Activated T-cell treated with anti-CD3 and anti-CD28 coated beads for 48 hours (primary cell): ENCODE data around the gene HOXD13.

ENCODE experiments used
- DNase-seq: peaks from one replicate; pipeline ENCODE4 v3.0.0-alpha.2; 2020; ENCODE audit warnings: low read depth

HOXD13 gene

DNA sequence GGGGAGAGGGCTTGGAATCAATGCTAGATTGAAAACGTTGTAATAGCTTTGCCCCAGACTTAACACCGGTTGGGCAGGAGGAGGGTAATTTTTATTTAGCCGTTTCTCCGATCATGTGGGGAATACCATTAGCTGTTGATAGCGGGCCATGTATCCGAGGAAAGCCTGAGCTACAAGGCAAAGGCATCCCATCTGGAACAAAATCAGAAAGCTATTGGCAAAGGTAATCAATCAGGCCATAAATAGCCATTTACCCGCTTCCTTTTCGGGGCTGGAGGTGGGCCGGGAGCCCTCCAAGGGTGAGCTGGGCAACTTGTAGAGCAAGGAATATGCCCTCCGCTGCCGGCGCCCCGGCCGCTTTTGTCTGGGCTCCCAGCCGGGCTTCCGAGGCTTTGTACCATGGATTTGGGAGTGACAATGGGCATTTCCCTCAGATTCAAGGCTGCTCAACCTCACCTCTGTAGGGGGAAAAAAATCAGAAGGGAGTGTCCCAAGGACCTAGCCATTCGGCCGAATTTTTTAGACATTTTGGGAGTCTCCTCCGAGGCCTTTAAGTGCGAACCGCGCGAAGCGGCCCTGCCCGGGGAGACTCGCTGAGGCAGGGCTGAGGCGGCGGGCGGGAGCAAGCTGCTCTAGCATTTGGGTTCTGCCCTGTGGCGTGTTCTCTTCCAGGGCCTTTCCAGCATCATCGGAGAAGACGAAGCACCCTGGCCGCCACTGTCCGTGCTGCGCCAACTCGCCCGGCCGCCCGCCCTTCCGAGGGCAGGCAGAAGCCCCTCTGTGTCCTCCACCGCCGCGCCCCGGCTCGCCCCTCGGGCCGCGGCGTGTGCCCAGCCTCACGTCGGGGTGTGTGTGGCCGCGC is 28.9 kb downstream of the HOXD13 start:
- no peak for DNase-seq

- DNase-seq = no peak
Observed at GRCh38 chr2:176122052-176122682, 29.6 kb downstream of the HOXD13 start.

DNA sequence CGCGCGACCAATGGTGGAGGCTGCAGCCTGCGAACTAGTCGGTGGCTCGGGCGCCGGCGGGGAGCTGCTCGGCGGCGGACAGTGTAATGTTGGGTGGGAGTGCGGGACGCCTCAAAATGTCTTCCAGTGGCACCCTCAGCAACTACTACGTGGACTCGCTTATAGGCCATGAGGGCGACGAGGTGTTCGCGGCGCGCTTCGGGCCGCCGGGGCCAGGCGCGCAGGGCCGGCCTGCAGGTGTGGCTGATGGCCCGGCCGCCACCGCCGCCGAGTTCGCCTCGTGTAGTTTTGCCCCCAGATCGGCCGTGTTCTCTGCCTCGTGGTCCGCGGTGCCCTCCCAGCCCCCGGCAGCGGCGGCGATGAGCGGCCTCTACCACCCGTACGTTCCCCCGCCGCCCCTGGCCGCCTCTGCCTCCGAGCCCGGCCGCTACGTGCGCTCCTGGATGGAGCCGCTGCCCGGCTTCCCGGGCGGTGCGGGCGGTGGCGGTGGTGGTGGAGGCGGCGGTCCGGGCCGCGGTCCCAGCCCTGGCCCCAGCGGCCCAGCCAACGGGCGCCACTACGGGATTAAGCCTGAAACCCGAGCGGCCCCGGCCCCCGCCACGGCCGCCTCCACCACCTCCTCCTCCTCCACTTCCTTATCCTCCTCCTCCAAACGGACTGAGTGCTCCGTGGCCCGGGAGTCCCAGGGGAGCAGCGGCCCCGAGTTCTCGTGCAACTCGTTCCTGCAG is 30.3 kb downstream of the HOXD13 start, which contains the start of gene HOXD9:
Gene HOXD9 (plus strand): TSS at position 37 of the 728 bp plus-strand sequence. CDS start 50 bp downstream, at position 87.
- DNase-seq = no peak

GRCh38 chr2:176123411-176124109 is 31.0 kb downstream of the HOXD13 start:
- DNase-seq = no peak

DNA sequence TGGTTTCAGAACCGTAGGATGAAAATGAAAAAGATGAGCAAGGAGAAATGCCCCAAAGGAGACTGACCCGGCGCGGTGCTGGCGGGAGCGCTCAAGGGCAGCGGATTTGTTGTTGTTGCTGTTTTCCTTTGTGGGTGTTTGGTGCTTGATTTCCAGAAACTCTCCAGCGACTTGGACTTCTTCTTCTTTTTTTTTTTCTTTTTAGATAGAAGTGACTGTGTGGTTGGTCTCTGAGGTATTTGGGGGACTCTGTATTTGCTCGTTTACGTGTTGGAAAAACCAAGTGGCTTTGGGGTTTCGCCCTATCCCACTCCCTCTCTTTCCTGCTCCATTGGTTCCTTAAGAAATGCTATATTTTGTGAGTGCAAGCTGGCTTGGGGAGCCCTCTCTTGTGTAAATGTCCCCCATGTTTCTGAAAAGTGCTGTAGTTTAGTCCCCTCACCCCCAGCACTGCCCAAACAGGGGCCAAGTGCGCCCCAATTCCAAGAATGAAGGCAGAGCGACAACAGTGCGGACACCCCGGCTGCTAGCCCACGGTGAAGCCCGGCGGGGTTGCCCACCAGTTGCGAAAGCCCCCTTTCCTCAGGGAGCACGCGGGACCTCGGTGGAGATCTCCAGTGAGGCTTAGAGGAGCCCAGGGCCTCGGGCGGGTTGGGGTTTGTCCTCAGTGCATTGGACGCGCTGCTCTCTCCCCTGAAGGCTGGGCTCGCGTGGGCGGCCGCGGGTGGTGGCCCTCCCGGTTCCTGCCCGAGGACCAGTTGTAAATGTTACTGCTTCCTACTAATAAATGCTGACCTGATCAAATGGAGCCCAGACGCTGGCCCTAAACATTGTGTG is 31.8 kb downstream of the HOXD13 start:
- no peak for DNase-seq

DNA sequence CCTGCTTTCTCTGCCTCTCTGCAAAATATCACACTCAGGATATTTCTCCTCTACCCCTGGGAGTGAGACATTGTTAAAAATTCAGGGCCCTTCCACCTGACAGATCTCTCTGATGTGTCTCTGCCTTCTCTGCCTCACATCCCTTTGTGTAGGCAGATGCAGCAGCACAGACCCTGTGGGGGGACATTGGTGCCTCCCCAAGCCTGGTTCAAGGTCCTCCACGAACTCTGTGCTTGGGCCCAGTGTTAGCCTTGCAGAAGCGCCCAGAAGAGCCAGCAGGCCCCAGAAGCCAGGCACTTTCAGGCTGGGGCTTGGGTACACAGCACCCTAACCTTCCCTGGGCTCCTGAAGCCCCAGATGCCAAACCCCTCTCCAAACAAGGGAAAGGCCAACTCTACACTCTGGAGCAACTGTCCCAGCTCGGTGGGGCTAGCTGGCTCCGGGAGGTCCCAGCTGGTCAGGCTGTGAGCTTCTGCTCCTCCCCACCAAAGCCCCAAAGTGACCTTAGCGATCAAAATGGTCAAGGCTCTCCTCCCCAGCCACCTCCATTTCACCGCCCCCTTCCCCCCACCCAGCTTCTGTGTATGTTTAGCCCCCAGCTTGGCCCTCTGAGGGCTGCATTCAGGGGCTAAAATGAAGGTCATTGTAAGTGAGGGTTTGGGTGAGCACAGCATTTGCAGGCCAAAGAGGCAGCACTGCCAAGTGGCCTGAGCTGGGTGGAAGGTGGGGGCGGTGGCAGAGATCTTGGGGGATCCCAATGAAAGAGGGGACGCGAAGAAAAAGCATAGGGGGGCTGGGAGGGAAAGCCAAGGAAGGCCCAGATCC is 32.6 kb downstream of the HOXD13 start:
- no peak for DNase-seq

- DNase-seq = no peak
Observed at GRCh38 chr2:176125772-176126054, 33.2 kb downstream of the HOXD13 start.

- no peak for DNase-seq
Observed at GRCh38 chr2:176126929-176127773, 34.6 kb downstream of the HOXD13 start.

- no peak for DNase-seq
Observed at GRCh38 chr2:176127774-176128072, 35.2 kb downstream of the HOXD13 start.

DNA sequence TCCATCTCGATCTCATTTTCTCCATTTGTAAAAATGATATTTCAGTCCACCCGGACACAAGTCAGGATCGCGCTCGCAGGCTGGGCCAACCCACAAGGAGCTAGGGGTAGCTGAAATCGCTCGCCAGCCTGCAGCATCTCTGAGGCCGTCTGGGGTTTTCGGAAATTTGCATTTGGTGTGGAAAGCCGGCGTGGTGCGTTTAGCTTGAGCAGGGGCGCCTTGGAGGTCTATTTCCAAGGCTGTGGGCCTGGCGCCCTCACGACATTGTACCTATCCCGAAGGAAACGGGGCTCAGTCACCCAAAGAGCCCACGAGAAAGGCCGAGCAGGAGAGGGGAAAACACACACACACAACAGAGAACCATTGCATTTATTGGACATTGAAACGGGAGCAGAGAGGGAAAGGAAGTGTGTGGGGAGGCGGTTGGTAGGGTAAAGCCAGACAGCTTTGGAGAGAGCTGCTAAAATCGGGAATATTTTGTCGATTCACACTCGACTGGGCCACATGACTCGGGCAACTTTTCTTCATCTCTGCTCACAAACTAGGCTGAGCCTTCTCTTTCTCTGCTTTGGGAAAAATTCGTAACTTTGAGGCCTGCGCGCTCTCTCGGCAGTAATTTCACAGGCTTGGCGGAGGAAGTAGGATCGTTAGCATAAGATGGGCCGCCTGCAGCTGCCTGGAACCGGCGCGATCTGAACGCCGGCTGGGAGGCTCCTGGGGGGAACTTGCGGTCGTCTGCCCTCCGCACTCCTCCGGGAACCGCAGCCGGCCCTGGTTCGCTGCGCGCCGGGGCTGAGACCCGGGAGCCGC is 35.9 kb downstream of the HOXD13 start:
- DNase-seq = no peak

DNA sequence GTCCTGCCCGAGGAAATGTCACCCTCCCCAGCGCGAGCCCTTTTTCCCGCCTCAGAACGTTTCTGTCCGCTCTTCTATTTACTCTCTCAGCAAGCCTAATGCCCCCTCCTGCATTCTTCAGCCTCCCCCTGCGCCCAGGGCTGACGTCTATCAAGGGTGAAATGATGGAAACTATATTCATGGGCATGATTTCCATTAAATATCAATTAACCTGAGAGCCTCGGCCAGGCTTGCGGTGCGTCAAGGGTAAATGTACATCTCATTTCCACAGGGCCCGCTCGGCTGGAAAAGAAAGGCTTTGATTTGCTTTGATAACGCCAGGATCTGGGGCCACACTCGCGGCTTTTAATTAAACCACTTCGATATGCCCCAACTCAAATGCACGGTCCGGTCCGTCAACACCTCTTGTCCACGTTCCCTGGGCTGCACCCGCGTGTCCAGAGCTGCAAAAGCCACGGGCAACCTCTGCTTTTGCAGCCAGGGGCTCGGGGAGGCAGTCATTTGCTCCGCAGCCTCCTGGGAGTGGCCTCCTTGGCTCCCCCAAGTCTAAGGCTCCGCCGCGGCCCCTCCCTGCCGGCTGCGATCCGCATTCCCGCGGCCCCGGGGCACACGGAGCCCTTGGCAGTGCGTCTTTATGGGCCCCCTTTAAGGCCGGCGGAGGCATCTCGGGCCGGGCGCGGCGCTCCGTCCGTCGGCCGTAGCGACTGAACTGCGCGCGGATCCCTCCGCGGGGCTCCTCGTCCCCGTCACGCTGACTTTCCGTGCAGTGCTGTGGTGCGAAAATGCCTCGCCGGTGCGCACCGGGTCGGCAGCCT is 36.7 kb downstream of the HOXD13 start, which contains the start of gene HOXD8:
Gene HOXD8 (plus strand): TSS at position 724 of the 815 bp plus-strand sequence. CDS start 662 bp downstream, outside the sequence.
- no peak for DNase-seq

DNA sequence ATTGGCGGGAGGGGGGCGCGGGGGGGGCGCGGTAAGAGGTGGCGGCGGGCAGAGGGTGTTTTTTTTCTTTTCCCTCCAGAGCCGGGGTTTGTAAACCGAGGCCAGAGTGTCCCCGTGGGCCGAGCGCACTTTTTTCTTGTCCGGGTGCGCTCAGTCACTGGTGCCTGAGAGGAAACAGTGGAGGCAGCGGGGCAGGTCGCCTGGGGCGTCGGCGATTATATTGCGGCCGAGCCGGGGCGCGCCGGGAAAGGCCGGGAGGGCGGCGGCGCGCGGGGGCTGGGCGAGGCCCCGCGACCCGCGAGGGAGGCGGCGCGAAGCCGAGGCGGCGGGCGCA is 37.3 kb downstream of the HOXD13 start:
- DNase-seq = no peak

DNA sequence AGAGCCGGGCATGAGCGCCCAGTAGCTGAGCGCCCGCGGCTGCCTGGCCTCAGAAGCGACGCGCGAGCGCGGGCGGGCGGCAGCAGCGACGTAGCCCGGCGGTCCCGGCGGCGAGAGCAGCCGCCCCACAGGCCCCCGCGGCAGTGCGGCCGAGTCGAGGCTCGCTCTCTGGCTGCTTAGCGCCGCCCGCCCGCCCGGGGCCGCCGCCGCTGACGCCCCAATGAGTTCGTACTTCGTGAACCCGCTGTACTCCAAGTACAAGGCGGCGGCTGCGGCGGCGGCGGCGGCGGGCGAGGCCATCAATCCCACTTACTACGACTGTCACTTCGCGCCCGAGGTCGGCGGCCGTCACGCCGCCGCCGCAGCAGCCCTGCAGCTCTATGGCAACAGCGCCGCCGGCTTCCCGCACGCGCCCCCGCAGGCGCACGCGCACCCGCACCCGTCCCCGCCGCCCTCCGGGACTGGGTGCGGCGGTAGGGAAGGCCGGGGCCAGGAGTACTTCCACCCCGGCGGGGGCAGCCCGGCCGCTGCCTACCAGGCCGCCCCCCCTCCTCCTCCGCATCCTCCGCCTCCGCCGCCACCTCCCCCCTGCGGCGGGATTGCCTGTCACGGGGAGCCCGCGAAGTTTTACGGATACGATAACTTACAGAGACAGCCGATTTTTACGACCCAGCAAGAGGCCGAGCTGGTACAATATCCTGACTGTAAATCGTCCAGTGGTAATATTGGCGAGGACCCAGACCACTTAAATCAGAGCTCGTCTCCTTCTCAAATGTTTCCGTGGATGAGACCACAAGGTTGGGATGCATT is 37.8 kb downstream of the HOXD13 start:
- DNase-seq = no peak

- no peak for DNase-seq
Observed at GRCh38 chr2:176130957-176131847, 38.7 kb downstream of the HOXD13 start.

DNA sequence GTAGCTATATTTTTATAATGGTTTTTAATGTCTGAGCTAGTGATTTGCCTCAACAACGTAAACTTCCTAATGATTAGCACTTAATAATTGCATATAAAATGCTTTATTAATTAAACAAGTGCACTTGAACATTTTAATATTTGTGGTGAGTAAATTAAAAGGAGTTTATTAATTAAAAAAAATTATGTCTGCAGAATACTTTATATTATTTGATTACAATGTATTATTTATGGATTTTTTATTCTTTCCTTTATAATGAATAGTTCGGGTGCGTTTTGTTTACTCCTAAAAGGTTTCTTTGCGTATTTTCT is 39.3 kb downstream of the HOXD13 start:
- DNase-seq = no peak
